NT2/D1 (cell line): ENCODE measurements around the gene SLC26A6.

Experiments
- SUZ12 ChIP-seq: IDR thresholded peaks from 2 replicates; pipeline ENCODE4 v1.6.1; 2011; ENCODE audit not compliant: insufficient read length, insufficient read depth; ENCODE audit errors: extremely low read depth
- YY1 ChIP-seq: IDR thresholded peaks from 2 replicates; pipeline ENCODE4 v1.6.1; 2011; ENCODE audit not compliant: insufficient read length, insufficient read depth
- ZNF274 ChIP-seq: IDR thresholded peaks from 2 replicates; pipeline ENCODE4 v1.6.1; 2011; ENCODE audit warnings: mild to moderate bottlenecking, low read depth, low read length

GRCh38 chr3:48679411-48680391 lies 44.4 kb upstream of the SLC26A6 start:
- no peak for TF ChIP-seq YY1
- TF ChIP-seq ZNF274 = no peak
- no peak for TF ChIP-seq SUZ12
